T1000 (cell line): ENCODE results near the gene COA6.
"Not testable (repeated sequence)": the region's sequence is repeated elsewhere in the genome, so short reads cannot be mapped to it uniquely, and the experiment has no call there.

Experiments
- DNase-seq: peaks from one replicate; lab custom pipeline; 2025; ENCODE audit warnings: mixed read lengths; lab: John Stamatoyannopoulos, UW

The COA6 gene

GRCh38 chr1:234373064-234373958 is at the start of gene COA6:
Gene COA6, plus strand, starts transcription at chr1:234373456. Its CDS starts 11 bp downstream, at chr1:234373467.
- DNase-seq: peak; percentile 85

GRCh38 chr1:234324821-234325220 is 48.4 kb upstream of the COA6 start:
- no peak for DNase-seq

- no peak for DNase-seq
These were observed 47.3 kb upstream of the COA6 start for GRCh38 chr1:234325878-234326496.

- DNase-seq: no peak
These were observed 46.5 kb upstream of the COA6 start for GRCh38 chr1:234326497-234327366.

GRCh38 chr1:234327577-234328164 is 45.6 kb upstream of the COA6 start:
- DNase-seq: no peak

GRCh38 chr1:234330843-234331215 is 42.4 kb upstream of the COA6 start:
- DNase-seq: no peak

- DNase-seq: no peak
These were observed 41.7 kb upstream of the COA6 start for GRCh38 chr1:234331507-234331906.

- no peak for DNase-seq
These were observed 36.9 kb upstream of the COA6 start for GRCh38 chr1:234336359-234336758.

GRCh38 chr1:234337233-234337632 is 36.0 kb upstream of the COA6 start:
- DNase-seq: no peak

- DNase-seq: no peak
These were observed 32.7 kb upstream of the COA6 start for GRCh38 chr1:234340528-234340927.

GRCh38 chr1:234342774-234343173 is 30.5 kb upstream of the COA6 start:
- DNase-seq: no peak

- DNase-seq: no peak
These were observed 28.0 kb upstream of the COA6 start for GRCh38 chr1:234345237-234345636.

GRCh38 chr1:234348964-234349363 is 24.3 kb upstream of the COA6 start:
- DNase-seq: no peak

- no peak for DNase-seq
These were observed 17.3 kb upstream of the COA6 start for GRCh38 chr1:234355782-234356510.

- DNase-seq: not testable (repeated sequence)
These were observed 16.5 kb upstream of the COA6 start for GRCh38 chr1:234356615-234357269.

- DNase-seq: no peak
These were observed 15.4 kb upstream of the COA6 start for GRCh38 chr1:234357831-234358230.

GRCh38 chr1:234361102-234361603 is 12.1 kb upstream of the COA6 start:
- DNase-seq: no peak

GRCh38 chr1:234362558-234362957 is 10.7 kb upstream of the COA6 start:
- DNase-seq: no peak

GRCh38 chr1:234368320-234369032 is 4.8 kb upstream of the COA6 start:
- no peak for DNase-seq

GRCh38 chr1:234369033-234369430 is 4.2 kb upstream of the COA6 start:
- DNase-seq: no peak
